DND-41 (cell line): ENCODE results near the gene GPR148.

Experiments used
- ATAC-seq: fragments of 200-7000 bp; cut with Tn5 transposase; 3 replicates; pipeline ENCODE4 v1.9.1; 2021; ENCODE audit warnings: low read depth; ENCODE audit not compliant: insufficient read depth
- DNase-seq: peaks from one replicate; pipeline ENCODE4 v3.0.0-alpha.2; 2020
- H2AFZ ChIP-seq: 2 replicates; pipeline ENCODE4 v1.6.0; 2012; ENCODE audit warnings: low read depth, low read length
- H3K27ac ChIP-seq: 2 replicates; pipeline ENCODE4 v1.5.1; 2012; ENCODE audit warnings: low read length, inconsistent platforms
- H3K27me3 ChIP-seq: fragments of 200-600 bp; sonication (generic); 2 replicates; pipeline ENCODE4 v1.6.0; 2012; ENCODE audit warnings: low read length, mild to moderate bottlenecking, inconsistent platforms; ENCODE audit not compliant: insufficient read depth, poor library complexity
- H3K36me3 ChIP-seq: 2 replicates; pipeline ENCODE4 v1.5.1; 2012; ENCODE audit warnings: low read length, inconsistent platforms; ENCODE audit not compliant: insufficient read depth
- H3K4me1 ChIP-seq: 2 replicates; pipeline ENCODE4 v1.5.1; 2012; ENCODE audit warnings: mild to moderate bottlenecking, low read length; ENCODE audit not compliant: insufficient read depth
- H3K4me2 ChIP-seq: 2 replicates; pipeline ENCODE4 v1.6.0; 2012; ENCODE audit warnings: mild to moderate bottlenecking, moderate library complexity, low read length, inconsistent platforms; ENCODE audit not compliant: insufficient read depth
- H3K4me3 ChIP-seq, 2 experiments: fragments of 200-600 bp in 1 of 2; shearing (Covaris generic) in 1 of 2; 2 replicates each; pipeline ENCODE4 v1.5.1; 2012 to 2016; ENCODE audit warnings: inconsistent platforms in 2 of 2, low read length in 2 of 2, mild to moderate bottlenecking in 2 of 2, low read depth in 1 of 2, moderate library complexity in 1 of 2
- H3K79me2 ChIP-seq: 2 replicates; pipeline ENCODE4 v1.6.0; 2012; ENCODE audit warnings: low read length, inconsistent platforms; ENCODE audit not compliant: insufficient read depth
- H3K9ac ChIP-seq: 2 replicates; pipeline ENCODE4 v1.6.0; 2012; ENCODE audit warnings: low read depth, mild to moderate bottlenecking, inconsistent platforms, low read length, moderate library complexity
- H3K9me3 ChIP-seq: 2 replicates; pipeline ENCODE4 v1.5.1; 2012; ENCODE audit warnings: low read length, moderate library complexity, mild to moderate bottlenecking, inconsistent platforms; ENCODE audit not compliant: insufficient read depth, severe bottlenecking
- H4K20me1 ChIP-seq: 2 replicates; pipeline ENCODE4 v1.6.0; 2012; ENCODE audit warnings: low read length; ENCODE audit not compliant: insufficient read depth
- EZH2 ChIP-seq: IDR thresholded peaks from 3 replicates; pipeline ENCODE4 v1.6.1; 2012; ENCODE audit warnings: borderline replicate concordance, low read depth, mild to moderate bottlenecking, moderate library complexity, low read length, inconsistent platforms; ENCODE audit not compliant: severe bottlenecking
- TF ChIP-seq, protein P1 (sequence below): IDR thresholded peaks from 2 replicates; pipeline ENCODE4 v1.5.1; 2012; ENCODE audit warnings: borderline replicate concordance, low read length, moderate library complexity, mild to moderate bottlenecking; ENCODE audit not compliant: poor library complexity, severe bottlenecking; ENCODE audit errors: extremely low read depth

The GPR148 gene

DNA sequence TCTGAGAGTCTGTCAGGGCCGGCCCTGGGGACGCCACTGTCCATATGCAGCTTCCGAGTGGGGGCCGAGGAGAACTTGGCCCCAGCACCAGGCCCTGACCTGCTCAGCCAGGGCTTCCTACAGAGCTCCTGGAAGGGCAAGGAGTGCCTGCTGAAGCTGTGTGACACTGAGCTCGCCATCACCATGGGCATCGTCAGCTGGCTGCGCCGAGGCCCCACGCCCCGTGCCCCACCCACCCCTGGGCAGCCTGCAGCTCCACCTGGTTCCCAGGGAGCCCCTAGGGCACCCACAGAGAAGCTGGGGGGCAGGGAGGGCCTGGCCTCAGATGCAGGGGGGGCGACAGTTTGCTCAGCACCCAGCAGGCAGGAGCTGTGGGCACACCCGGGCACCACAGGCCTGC is 34.5 kb downstream of the GPR148 start:
- no peak for ATAC-seq
- TF ChIP-seq, protein P1, sequence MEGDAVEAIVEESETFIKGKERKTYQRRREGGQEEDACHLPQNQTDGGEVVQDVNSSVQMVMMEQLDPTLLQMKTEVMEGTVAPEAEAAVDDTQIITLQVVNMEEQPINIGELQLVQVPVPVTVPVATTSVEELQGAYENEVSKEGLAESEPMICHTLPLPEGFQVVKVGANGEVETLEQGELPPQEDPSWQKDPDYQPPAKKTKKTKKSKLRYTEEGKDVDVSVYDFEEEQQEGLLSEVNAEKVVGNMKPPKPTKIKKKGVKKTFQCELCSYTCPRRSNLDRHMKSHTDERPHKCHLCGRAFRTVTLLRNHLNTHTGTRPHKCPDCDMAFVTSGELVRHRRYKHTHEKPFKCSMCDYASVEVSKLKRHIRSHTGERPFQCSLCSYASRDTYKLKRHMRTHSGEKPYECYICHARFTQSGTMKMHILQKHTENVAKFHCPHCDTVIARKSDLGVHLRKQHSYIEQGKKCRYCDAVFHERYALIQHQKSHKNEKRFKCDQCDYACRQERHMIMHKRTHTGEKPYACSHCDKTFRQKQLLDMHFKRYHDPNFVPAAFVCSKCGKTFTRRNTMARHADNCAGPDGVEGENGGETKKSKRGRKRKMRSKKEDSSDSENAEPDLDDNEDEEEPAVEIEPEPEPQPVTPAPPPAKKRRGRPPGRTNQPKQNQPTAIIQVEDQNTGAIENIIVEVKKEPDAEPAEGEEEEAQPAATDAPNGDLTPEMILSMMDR, result no peak
- TF ChIP-seq EZH2, result no peak
- H3K9me3 ChIP-seq, result no peaks in the 10 kb centered on the region
- no peak overlapping the region for H3K9ac ChIP-seq
- DNase-seq, result no peak
- no peak overlapping the region for H3K27ac ChIP-seq
- H3K4me1 ChIP-seq, result no peaks in the 10 kb centered on the region
- no peaks in the 10 kb centered on the region for H3K36me3 ChIP-seq
- H3K27me3 ChIP-seq, result no peaks in the 10 kb centered on the region
- H3K79me2 ChIP-seq, result no peaks in the 10 kb centered on the region
- H4K20me1 ChIP-seq, result no peaks in the 10 kb centered on the region; the same call in 1 of the 2 replicates
- H2AFZ ChIP-seq, result no peak overlapping the region
- no peak overlapping the region for H3K4me3 ChIP-seq
- no peak overlapping the region for H3K4me2 ChIP-seq

DNA sequence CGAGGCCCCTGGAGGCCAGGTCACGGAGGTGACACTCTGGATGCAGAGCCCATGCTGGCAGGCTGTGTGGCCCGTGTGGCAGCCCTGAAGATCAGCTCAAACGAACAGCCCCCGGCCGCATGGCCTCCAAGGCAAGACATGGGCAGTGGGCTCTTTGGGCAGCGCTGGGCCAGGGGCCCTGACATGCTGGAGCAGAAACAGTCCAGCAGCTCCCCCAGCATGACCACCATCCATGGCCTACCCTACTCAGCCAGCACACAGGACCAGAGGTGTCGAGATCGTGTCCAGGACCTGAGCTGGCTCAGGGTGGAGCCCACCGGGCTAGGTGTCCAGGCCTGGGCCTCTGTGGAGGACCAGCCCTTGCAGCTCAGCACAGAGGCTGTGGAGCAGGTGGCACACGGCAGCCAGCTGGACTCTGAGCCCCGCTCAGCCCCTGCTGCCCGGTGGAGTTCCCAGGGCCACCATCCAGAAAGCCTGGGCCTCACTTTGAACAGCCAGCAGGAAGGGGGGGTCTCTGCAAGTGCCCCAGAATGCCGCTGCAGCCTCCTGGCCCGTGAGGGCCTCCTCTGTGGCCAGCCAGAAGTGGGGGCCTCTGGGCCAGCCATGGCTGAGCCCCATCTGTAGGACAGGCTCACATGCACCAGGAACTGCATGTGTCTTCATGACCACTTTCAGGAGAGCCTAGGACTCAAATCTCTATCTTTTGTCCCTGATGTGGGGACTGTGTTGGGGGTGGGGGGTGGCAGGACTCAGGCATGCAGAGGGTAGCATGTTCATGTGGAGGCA is 35.4 kb downstream of the GPR148 start:
- Histone ChIP-seq H3K79me2 (no peaks in the 10 kb centered on the region), H3K4me1 (no peaks in the 10 kb centered on the region), H3K27me3 (no peaks in the 10 kb centered on the region), H3K36me3 (no peaks in the 10 kb centered on the region), H3K4me3 (no peak overlapping the region), H3K9me3 (no peaks in the 10 kb centered on the region), H3K27ac (no peak overlapping the region), H3K4me2 (no peak overlapping the region), H3K9ac (no peak overlapping the region), H2AFZ (no peak overlapping the region), H4K20me1 (no peaks in the 10 kb centered on the region; the same call in 1 of the 2 replicates)
- DNase-seq, result no peak
- no peak for ATAC-seq
- no peak for TF ChIP-seq EZH2

DNA sequence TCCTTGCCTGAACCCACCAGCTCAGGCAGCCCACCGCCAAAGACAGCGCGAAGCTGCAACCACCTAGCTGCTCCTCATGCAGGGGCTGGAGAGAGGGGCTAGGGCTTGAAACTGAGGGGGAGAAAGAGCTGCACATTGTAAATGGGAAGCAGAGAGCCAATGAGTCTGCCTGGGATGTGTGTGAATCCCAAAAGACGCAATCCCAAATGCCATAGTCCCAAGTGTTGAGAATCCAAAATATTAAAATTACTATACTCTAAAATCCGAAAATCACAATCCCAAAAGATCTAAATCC is 35.9 kb downstream of the GPR148 start:
- H3K4me2 ChIP-seq, result no peak overlapping the region
- H3K4me1 ChIP-seq, result no peaks in the 10 kb centered on the region
- no peak overlapping the region for H3K9ac ChIP-seq
- no peaks in the 10 kb centered on the region; the same call in 1 of the 2 replicates for H4K20me1 ChIP-seq
- no peaks in the 10 kb centered on the region for H3K27me3 ChIP-seq
- no peak overlapping the region for H3K27ac ChIP-seq
- ATAC-seq (no peak), DNase-seq (no peak)
- no peaks in the 10 kb centered on the region for H3K36me3 ChIP-seq
- H3K9me3 ChIP-seq, result no peaks in the 10 kb centered on the region
- TF ChIP-seq, protein P1, result no peak
- no peak overlapping the region for H3K4me3 ChIP-seq
- no peaks in the 10 kb centered on the region for H3K79me2 ChIP-seq
- H2AFZ ChIP-seq, result no peak overlapping the region

DNA sequence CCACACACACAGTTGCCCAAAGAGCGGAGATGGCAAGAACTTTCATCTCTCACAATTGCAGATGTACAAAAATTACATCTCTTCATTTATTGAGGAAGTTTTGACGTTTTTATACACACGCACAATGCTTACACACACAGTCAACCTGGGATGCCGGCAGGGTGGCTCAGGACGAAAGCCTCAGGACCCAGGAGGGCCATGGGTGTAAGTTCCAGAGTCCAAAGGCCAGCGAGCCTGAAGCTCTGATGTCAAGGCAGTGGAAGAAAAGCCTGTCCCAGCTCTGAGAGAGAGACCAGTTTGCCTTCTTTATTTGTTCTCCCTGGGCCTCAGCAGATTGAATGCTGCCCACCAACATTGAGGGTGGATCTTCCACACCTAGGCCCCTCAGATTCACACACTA is 36.6 kb downstream of the GPR148 start:
- H3K9ac ChIP-seq, result no peak overlapping the region

More for the DNA sequence above, 36.6 kb downstream of the GPR148 start:
- H3K4me3 ChIP-seq, result no peak overlapping the region
- no peaks in the 10 kb centered on the region for H3K9me3 ChIP-seq
- TF ChIP-seq, protein P1, result no peak
- TF ChIP-seq EZH2, result no peak
- H3K36me3 ChIP-seq, result no peaks in the 10 kb centered on the region
- H3K79me2 ChIP-seq, result no peaks in the 10 kb centered on the region
- H4K20me1 ChIP-seq, result no peaks in the 10 kb centered on the region; the same call in 1 of the 2 replicates
- ATAC-seq (no peak), DNase-seq (no peak)
- no peak overlapping the region for H3K27ac ChIP-seq
- no peaks in the 10 kb centered on the region for H3K27me3 ChIP-seq
- no peak overlapping the region for H3K4me2 ChIP-seq
- H2AFZ ChIP-seq, result no peak overlapping the region
- no peaks in the 10 kb centered on the region for H3K4me1 ChIP-seq
